GM18519 (cell line): ENCODE data around the gene CNOT3.
"Not testable (repeated sequence)": the region's sequence is repeated elsewhere in the genome, so short reads cannot be mapped to it uniquely, and the experiment has no call there.

ENCODE experiments used
- ATAC-seq: cut with Tn5 transposase; IDR thresholded peaks from one replicate; pipeline ENCODE4 v1.9.1; 2021; ENCODE audit warnings: mild to moderate bottlenecking, moderate library complexity; ENCODE audit not compliant: unreplicated experiment, low FRiP score

CNOT3 gene

GRCh38 chr19:54165222-54165621, 27.7 kb downstream of the CNOT3 start:
- no peak for ATAC-seq

- no peak for ATAC-seq
These were observed 30.8 kb downstream of the CNOT3 start for GRCh38 chr19:54168174-54168917.

- no peak for ATAC-seq
These were observed 31.7 kb downstream of the CNOT3 start for GRCh38 chr19:54169149-54169740.

- ATAC-seq = not testable (repeated sequence)
These were observed 34.3 kb downstream of the CNOT3 start for GRCh38 chr19:54171736-54172431.

GRCh38 chr19:54172471-54173358, 35.2 kb downstream of the CNOT3 start, which contains the start of gene TMC4:
TMC4 (minus strand) TSS chr19:54173160; CDS start chr19:54173117, 43 bp downstream.
- no peak for ATAC-seq

- ATAC-seq = no peak
These were observed 35.8 kb downstream of the CNOT3 start for GRCh38 chr19:54173359-54173699.

GRCh38 chr19:54173951-54174834, 36.6 kb downstream of the CNOT3 start:
- ATAC-seq = no peak

- ATAC-seq = no peak
These were observed 41.2 kb downstream of the CNOT3 start for GRCh38 chr19:54178581-54179261.

GRCh38 chr19:54179262-54179852, 41.8 kb downstream of the CNOT3 start:
- no peak for ATAC-seq

GRCh38 chr19:54179921-54180461, 42.4 kb downstream of the CNOT3 start:
- ATAC-seq = no peak

GRCh38 chr19:54180691-54181091, 43.1 kb downstream of the CNOT3 start:
- ATAC-seq = no peak

GRCh38 chr19:54181894-54182293, 44.3 kb downstream of the CNOT3 start:
- ATAC-seq = not testable (repeated sequence)

- no peak for ATAC-seq
These were observed 45.9 kb downstream of the CNOT3 start for GRCh38 chr19:54183431-54183830.

GRCh38 chr19:54186351-54186750, 48.8 kb downstream of the CNOT3 start:
- ATAC-seq = no peak

- ATAC-seq = no peak
These were observed 49.4 kb downstream of the CNOT3 start for GRCh38 chr19:54186934-54187381.

- ATAC-seq = no peak
These were observed 50.8 kb downstream of the CNOT3 start for GRCh38 chr19:54188215-54188871.

GRCh38 chr19:54189145-54189734, 51.7 kb downstream of the CNOT3 start, which contains the start of gene MBOAT7:
MBOAT7 (minus strand) TSS chr19:54189580; CDS start chr19:54188508, 1,072 bp downstream.
- ATAC-seq = peak; percentile 16
